Measurements from ENCODE around the gene HYAL1.

Gene HYAL1

DNA sequence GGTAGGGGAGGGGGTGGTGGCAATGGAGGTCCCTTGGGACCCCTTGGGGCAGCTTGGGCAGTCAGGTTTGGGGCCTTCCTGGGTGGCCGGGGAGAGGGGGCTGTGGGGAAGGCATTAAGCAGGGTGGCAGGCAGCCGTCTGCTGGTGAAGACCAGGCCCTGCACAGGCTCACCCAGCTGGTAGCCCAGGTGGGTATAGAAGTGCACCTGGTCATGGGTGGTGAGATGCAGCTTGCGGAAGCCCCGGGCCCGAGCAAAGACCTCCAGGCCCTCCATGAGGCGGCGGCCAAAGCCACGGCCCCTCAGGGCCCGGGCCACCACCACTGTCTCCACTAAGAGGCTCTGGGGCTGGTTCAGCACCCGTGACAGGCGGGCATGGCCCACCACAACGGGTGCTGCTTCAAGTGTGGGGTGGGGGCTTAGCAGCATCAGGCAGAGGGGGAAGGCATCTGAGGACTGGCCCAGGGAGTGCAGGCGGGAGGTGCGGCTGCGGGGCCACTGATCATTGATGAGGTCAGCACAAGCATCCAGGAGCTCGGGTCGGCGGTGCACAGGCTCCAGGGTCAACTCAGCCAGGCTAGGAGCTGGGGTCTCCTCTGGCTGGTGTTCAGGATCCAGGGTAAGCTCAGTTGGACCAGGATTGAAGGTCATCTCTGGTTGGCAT is 6.5 kb downstream of the HYAL1 start:
- H3K36me3 ChIP-seq (ENCODE audit: control insufficient read depth in 2 of 2, insufficient read depth in 1 of 2, low read length in 2 of 2) = peaks cover 0 to 4% of the 10 kb centered on the region in 2 experiments; a peak in 1 of 3 replicates
- no peaks in the 10 kb centered on the region for H3K9me3 ChIP-seq (ENCODE audit: control insufficient read depth, insufficient read depth, low read depth, low read length)
- TF ChIP-seq ZNF558 (tag by site-specific recombination; IDR thresholded peaks at IDR 0.05) (no peak), REPIN1 (tag by site-specific recombination; IDR thresholded peaks at IDR 0.05; ENCODE audit: low read depth) (no peak), YY1 (tag by site-specific recombination; IDR thresholded peaks at IDR 0.05) (no peak), ZNF26 (tag by site-specific recombination; IDR thresholded peaks at IDR 0.05) (no peak), MYNN (tag by site-specific recombination; IDR thresholded peaks at IDR 0.05; ENCODE audit: borderline replicate concordance) (no peak), ZNF571 (tag by site-specific recombination; IDR thresholded peaks at IDR 0.05) (no peak), ZNF266 (tag by site-specific recombination; IDR thresholded peaks at IDR 0.05; ENCODE audit: low read depth) (no peak), ZNF704 (tag by site-specific recombination; IDR thresholded peaks at IDR 0.05) (no peak), ZNF830 (tag by site-specific recombination; IDR thresholded peaks at IDR 0.05; ENCODE audit: low read depth) (no peak), SALL2 (tag by site-specific recombination; IDR thresholded peaks at IDR 0.05; ENCODE audit: borderline replicate concordance) (no peak), ZNF701 (tag by site-specific recombination; IDR thresholded peaks at IDR 0.05) (no peak), ZNF292 (tag by site-specific recombination; IDR thresholded peaks at IDR 0.05; ENCODE audit: borderline replicate concordance, low read depth) (no peak), ZEB2 (tag by site-specific recombination; IDR thresholded peaks at IDR 0.05) (no peak), BCL6B (tag by site-specific recombination; IDR thresholded peaks at IDR 0.05) (no peak), ZNF610 (tag by site-specific recombination; IDR thresholded peaks at IDR 0.05; ENCODE audit: borderline replicate concordance) (no peak), ZFP41 (tag by site-specific recombination; IDR thresholded peaks at IDR 0.05; ENCODE audit: borderline replicate concordance) (no peak), TCF7L2 (IDR thresholded peaks at IDR 0.05; ENCODE audit: borderline replicate concordance, low read depth, low read length) (no peak)
- TF ChIP-seq, protein P1, sequence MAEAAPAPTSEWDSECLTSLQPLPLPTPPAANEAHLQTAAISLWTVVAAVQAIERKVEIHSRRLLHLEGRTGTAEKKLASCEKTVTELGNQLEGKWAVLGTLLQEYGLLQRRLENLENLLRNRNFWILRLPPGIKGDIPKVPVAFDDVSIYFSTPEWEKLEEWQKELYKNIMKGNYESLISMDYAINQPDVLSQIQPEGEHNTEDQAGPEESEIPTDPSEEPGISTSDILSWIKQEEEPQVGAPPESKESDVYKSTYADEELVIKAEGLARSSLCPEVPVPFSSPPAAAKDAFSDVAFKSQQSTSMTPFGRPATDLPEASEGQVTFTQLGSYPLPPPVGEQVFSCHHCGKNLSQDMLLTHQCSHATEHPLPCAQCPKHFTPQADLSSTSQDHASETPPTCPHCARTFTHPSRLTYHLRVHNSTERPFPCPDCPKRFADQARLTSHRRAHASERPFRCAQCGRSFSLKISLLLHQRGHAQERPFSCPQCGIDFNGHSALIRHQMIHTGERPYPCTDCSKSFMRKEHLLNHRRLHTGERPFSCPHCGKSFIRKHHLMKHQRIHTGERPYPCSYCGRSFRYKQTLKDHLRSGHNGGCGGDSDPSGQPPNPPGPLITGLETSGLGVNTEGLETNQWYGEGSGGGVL (tag by site-specific recombination; IDR thresholded peaks at IDR 0.05) = no peak
- TF ChIP-seq, protein P2, sequence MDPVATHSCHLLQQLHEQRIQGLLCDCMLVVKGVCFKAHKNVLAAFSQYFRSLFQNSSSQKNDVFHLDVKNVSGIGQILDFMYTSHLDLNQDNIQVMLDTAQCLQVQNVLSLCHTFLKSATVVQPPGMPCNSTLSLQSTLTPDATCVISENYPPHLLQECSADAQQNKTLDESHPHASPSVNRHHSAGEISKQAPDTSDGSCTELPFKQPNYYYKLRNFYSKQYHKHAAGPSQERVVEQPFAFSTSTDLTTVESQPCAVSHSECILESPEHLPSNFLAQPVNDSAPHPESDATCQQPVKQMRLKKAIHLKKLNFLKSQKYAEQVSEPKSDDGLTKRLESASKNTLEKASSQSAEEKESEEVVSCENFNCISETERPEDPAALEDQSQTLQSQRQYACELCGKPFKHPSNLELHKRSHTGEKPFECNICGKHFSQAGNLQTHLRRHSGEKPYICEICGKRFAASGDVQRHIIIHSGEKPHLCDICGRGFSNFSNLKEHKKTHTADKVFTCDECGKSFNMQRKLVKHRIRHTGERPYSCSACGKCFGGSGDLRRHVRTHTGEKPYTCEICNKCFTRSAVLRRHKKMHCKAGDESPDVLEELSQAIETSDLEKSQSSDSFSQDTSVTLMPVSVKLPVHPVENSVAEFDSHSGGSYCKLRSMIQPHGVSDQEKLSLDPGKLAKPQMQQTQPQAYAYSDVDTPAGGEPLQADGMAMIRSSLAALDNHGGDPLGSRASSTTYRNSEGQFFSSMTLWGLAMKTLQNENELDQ (tag by site-specific recombination; IDR thresholded peaks at IDR 0.05; ENCODE audit: low read depth) = no peak
- CTCF ChIA-PET = no interaction called here
- no peak overlapping the region for H3K27ac ChIP-seq (ENCODE audit: extremely low read depth, low read depth, low read length)
- POLR2A ChIA-PET = interaction anchor here (0.9 to 2.0 kb wide), 2 partner anchors 13 to 25 kb away, joined by 7 to 8 read pairs; partner anchors contain the start of gene HYAL2
- H3K4me1 ChIP-seq (ENCODE audit: control insufficient read depth, insufficient read depth, low read length) = no peaks in the 10 kb centered on the region
- no peak overlapping the region for H3K4me3 ChIP-seq (ENCODE audit: low read depth, low read length)
